GM18519 (cell line): ENCODE results near the gene SLC24A3.

Experiments
- ATAC-seq: cut with Tn5 transposase; IDR thresholded peaks from one replicate; pipeline ENCODE4 v1.9.1; 2021; ENCODE audit warnings: mild to moderate bottlenecking, moderate library complexity; ENCODE audit not compliant: unreplicated experiment, low FRiP score

The SLC24A3 gene

DNA sequence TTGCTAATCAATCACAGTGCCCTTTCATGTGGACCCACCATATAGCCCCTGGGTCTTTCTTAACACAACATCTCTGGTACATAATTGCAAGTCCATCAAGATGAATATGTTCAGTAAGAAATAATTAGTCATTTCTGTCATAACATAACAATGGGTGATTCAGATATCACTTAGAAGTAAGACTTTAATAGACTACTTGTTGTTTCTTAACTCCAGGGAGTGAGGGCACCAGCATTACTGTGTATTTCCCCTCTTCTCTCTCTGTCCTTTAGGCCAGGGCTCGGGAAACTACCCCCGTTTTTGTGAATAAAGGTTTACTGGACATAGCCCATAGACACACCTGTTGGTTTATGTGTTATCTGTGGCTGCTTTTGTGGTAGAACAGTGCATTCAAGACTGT lies 123.5 kb downstream of the SLC24A3 start:
- ATAC-seq, result no peak

DNA sequence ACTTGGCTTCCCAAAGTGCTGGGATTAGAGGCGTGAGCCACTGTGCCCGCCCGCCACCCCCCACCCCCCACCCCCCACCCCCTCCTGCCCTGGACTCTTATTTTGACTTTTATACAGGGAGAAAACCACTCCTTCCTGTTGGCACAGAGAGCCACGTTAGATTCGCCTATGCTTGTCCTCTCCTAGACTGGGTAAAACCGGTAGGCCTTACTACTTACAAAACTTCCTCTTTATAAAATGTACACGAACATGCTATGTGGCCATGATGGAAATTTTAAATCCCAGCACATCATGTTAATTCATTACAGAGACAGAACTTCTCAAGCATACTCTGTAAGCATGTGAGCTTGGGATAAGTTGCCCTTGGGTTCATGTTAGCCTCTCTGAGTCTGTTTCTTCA lies 124.2 kb downstream of the SLC24A3 start:
- no peak for ATAC-seq

DNA sequence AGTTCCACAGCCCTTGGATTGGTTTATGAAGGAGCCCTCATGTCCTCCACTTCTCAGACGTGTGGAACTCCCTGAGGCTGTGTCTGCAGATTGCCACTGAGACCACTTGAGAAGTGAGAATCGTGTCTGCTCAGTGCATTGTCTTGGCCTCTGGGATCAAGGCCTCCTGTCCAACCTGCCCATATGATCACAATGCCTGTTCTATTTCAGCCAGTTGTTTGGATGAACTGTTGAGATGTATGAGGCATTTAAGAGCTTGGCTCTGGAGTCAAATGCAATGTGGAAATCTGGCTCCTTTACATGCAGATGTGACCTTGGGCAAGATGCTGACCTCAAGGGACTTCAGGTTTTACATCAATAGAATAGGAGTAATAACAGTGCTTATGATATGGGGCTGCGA lies 125.9 kb downstream of the SLC24A3 start:
- no peak for ATAC-seq

DNA sequence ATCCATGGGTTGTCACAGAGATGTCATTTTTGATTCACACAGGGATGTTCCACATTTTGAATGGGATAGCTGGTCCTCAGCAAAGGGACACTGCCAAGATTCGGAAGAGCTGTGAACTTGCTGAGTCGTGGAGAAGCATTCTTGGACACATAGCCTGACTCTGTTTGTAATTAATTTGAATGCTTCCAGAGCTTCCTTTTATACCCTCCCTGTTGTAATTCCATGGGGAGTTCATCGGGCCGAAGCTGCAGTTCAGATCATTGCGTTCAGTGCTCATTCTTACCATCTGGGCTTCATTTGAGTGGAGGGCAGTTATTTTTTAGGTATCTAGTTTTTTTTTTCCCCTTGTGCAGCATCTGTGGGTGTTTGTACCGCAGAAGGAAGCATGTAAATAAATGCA lies 126.5 kb downstream of the SLC24A3 start:
- no peak for ATAC-seq

DNA sequence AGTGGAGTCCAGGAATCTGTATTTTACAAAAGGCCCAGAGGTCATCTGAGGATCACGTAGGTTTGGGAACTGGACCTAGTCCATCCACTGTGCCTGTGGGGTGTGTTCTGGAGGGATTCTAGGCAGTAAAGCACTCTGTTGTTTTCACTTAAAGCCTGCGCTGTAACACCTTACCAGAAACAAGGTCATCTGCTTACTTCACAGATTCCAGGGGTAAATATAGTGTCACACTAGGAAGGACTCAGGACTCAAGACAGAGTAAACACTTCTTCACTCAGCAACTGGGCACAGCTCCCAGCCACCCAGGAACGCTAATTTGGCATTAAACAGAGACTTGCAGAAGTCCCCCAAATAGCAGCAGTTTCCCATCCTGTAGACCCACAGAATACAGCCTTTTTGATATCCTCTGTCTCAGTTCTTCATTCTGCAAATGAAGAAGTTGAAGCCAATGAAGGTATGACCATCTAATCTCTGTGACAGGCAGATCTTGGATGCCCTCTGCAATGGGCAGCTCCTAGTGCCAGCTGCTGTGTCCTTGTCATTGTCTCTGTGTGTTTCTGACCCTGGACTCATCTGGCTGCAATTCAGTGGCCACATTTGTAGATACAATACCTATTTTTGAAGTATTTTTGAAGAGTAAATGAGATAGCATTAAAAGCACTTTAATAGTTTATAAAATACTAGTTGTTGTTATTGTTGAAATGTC lies 129.1 kb downstream of the SLC24A3 start:
- no peak for ATAC-seq

DNA sequence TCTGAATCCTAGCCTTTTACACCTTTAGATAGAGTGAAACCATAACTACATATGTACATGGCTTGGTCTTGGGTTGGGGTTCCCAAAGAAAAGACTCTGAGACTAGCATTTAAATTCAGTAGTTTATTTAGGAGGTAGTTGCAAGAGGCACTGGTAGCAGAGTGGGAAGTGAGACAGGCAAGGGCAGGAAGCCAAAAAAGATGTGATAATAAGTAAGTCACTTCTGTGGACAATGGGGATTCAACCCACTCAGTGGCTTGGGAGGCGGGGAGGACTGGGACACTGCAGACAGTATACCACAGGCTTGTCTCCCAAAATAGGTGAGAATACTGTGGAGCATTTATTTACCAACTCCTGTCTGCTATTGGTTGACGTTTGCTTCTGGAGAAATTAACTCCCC lies 131.9 kb downstream of the SLC24A3 start:
- ATAC-seq, result no peak

DNA sequence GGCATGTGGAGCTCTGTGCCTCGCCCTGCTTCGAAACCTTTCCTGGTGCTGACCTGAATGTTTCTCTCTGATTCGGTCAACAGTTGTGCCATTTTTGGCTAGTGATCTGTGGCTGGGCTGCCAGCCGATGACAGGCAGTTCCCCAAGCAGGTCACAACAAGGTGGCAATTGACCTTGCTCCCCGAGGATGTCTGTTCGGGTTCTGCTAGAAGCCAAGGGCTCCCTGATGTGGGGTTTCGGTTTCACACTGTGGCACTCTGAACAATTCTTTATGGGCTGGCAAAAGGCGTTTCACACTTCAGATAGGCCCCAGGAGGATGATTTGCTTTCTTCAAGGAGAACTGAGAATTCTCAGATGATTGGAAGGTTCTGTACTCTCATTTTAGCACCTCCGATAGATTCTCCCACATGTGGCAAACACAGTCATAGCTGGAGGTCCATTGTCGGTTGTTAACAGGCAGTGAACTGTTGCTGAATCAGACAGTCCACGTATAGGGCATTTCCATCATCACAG lies 135.6 kb downstream of the SLC24A3 start:
- peak; percentile 74 for ATAC-seq

DNA sequence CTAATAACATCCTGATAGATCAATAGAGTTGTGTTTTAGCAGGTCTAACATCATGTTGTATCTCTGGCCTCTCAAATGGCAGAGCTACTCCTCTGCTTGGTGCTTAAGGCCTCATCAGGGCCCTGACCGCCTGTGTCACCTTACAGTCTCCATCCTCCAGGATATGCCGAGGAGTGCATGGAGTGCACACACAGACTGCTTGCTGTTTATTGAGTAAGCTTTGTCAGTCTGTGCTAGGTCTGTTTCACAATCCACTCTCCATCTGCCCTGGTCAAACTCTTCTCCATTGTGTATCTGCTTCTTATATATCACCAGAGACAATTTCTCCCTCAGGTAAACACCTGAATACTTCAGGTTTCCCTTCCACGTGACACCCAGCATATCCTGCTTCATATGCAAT lies 136.1 kb downstream of the SLC24A3 start:
- ATAC-seq, result no peak

DNA sequence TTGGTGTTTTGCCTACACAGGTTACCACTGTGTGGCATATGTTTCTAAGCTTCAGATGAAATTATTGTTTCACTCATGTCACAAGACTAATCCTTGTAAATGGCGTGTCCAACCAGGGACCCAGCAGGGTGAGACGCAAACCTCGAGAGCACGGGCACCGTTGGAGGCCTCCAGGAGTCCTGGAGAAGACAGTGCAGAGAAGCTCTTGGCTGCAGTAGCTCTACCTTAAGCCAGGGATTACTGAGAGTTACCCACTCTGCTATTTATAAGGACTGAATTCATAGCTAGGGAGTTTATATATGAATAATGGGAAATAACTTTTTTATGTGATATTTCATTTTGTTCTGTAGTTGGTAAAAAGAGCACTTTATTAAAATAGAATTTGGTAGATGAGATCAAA lies 137.4 kb downstream of the SLC24A3 start:
- no peak for ATAC-seq

DNA sequence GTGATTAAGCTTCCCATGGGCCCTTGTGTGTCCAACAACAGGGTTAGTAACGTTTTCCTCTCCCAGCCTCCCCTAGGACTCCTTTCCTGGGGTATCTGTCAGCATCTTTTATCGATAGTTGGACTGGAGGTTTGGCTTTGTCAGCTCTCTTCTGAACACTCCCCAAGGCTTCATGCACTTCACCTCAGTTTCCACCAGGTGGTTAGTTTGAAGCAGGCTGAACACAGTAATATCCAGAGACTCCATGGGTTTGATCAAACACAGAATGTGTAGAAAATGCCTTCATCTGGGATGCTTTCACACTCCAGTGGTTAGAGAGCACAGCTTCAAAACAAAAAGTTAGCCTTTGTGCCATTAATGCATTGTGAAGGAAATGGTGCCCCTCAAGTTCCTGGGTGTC lies 139.1 kb downstream of the SLC24A3 start:
- no peak for ATAC-seq

DNA sequence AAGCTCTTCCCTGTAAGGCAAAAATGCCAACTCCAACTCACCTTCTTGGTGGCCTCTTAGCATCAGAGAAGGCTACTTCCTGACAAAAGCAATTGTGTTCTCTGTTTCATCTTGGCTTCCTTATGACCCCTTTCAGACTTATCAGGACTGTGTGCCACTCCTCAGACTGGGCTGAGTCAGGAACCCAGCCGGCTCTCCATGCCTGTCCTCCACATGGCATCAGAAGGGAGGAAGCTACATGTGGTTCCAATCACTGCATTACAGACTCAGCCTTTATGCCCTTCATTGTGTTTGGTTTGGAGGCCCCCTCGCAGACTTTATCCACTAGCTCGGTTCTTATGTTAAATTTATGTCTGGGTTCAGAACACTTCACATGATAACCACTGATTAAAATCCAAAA lies 142.5 kb downstream of the SLC24A3 start:
- ATAC-seq, result no peak

DNA sequence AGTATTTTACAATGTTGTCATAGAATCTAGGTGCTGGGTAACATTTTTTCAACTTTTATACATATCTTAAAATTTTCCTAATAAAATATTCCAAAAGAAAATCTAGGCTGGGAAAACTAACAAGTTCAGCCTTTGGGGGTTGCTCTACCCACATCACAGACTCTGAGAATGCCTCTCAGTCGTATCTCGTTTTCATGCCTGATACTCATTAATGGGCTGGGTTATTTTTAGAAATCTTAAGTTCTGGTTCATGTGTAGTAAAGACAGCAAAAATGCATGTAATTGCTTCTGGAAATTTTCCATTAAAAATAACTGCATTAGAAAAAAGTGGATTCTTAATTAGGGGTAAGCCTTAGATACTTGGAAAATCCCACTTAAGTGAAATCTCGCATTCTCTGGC lies 149.3 kb downstream of the SLC24A3 start:
- ATAC-seq, result no peak

DNA sequence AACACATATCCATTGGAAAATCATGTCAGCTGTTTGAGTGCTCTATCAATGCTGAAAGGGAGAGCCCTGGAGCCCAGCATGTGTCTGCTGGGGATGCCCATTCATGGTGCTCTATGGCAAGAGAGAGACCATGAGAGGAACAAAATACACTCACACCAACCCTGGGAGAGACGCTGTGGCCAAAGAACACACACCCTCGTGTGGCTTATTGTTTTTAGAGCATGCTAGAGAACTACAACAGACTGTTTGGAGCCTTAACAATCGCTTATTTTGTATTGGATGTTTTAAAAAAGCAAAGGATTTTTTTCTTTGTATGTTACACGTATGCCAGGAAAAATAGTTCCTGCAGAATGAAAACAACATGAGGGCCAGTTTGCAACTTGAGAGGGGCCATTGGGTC lies 151.0 kb downstream of the SLC24A3 start:
- ATAC-seq, result no peak

DNA sequence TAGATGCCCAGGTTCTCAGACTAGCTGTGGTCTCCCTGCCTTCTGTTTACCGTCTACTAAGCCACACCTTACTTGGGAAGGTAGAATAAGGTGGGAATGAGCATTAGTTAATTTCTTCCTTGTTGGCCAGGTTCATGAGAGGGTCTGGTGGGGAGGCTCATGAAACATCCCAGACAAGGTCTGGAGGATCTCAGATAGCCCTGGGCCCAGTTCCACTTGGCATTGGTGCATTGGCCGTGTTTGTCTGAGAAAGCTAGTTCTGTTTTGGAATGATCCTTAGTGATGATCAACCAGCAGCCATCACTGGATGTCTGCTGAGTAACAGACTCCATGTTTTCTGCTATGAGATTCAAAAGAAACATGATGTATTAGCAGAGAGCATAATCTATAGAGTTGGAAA lies 155.1 kb downstream of the SLC24A3 start:
- ATAC-seq, result no peak

DNA sequence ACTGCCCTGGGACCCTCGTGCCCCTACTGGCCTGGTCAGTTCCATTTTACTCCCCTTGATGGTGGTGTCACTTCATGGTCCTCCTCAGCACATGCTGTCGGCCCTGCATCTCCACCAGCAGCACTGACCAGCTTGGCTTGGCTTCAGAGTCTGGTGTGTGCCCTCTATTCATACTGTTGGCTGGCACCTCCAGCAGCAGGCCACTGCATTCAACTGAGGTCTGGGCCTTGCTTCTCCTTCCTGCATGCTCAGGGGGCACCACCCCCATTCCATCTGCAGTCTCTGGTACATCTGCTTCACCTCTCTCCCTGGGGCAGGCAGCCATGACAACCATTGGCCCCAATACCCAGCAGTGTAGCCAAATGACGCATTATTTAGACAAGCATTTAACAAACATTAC lies 155.9 kb downstream of the SLC24A3 start:
- no peak for ATAC-seq

DNA sequence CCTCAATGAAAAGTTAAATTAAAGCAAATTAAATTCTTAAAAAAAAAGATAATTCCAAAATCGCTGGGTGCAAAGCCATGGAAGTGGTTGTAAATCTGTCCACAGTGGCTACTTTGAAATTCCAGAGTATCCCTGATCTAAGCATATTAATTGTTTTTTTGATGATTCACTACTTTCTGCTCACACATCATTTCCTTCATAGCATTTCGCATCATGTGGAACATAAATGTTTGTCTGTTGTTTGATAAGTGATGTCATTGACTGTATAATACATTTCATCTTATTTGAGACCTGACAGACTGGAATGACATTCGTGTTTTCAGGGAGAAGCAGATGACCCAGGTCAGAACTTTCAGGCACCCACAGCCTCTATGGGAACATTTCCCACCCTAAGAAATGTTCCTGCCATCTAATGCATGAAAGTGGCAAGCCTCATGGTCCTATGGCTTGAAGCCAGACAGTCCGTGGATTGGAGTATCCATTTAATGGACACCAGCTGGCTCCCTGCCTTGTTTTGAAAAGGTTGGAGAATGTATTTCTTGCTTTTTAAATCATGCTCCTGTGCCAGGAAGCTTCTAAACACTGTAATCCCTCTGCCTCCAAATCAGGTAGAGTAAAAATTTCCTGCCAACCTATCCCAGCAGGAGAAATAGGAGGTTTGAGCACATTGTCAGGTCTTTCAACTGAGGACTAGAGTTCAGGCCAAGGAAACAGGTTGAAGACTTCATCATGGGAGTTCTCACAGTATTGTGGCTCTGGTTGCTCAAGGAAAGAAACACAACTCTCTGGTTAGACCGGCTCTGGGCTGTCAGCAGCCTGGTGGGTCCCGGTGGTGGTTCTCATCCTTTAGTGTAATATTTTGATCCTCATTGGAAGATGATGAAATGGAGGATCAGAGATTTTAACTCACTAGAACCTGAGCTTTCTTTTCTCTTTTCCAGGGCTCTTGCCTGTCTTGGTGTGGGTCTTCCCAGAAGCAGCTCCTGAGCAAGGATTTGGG lies 157.9 kb downstream of the SLC24A3 start:
- ATAC-seq, result no peak

DNA sequence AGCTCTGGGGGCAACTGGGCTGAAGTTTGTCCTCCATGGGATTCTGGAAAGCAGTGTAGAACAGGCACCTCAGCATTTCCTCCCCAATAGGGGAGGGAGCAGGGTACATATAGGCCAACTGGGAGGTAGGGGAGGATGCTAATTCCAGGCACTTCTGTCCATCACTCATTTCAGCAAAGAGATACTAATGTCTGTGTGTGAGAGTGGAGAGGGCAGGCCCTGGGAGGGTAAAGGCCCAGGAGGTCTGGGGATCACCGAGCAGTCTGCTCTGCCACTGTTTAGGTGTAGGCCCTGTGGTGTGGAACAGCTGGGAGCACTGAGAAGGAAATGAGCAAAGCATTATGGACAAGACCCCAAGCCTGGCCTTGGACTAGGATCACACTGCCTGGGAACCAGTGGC lies 158.7 kb downstream of the SLC24A3 start:
- no peak for ATAC-seq

DNA sequence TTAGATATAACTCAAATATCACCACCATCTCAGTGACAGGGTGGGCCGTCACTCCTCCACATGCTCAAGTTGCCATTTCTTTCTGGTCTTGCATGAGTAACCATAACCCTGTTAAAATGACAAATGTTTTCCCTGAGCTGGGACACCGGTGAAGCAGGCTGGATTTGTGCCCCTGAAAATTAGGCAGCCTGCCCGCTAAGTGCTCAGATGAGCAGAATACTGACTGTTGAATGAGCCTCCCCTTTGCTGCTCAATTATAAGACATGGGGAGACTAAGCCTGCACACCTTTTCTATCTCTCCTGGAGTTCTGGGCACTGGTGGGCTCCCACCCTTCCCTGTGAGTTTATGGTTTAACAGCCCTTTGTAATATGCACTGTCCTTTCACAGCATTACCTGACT lies 161.8 kb downstream of the SLC24A3 start:
- ATAC-seq, result no peak

DNA sequence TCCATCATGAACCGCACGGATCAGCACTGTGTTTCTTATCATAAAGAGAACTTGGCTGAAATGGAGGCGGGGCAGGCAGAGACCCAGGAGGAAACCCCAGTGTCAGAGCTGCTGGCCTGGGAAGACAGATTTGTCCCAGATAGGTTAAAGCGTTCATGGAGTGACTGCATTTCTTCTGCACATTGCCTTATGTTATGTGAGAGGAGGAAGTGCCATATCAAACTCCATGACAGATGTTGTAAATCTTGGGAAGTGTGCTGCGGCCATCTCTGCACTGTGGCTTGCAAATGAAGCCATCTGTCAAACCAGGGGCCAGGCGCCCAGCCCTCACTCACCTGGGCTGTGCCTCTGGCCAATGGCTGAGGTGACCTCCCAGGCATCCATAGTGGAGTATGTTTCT lies 163.0 kb downstream of the SLC24A3 start:
- ATAC-seq, result no peak

DNA sequence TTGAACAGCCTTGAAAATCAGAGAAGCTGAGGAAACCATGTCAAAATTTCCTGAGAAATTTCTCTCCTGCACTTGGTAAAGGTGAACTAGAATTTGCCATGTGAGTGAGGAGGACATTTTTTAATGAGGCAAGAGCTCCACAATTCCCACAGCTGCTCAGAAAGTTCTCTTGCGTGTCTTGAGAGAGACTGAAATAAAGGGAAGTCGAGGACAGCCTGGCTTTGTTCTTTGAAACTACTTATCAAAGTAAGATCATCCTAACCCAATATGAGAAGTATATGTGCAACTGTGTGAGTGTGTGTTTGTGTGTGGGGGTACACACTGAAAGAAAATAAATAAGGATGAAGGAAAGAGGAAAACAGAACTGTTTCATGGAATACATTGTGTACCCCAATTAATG lies 163.4 kb downstream of the SLC24A3 start:
- ATAC-seq, result no peak

DNA sequence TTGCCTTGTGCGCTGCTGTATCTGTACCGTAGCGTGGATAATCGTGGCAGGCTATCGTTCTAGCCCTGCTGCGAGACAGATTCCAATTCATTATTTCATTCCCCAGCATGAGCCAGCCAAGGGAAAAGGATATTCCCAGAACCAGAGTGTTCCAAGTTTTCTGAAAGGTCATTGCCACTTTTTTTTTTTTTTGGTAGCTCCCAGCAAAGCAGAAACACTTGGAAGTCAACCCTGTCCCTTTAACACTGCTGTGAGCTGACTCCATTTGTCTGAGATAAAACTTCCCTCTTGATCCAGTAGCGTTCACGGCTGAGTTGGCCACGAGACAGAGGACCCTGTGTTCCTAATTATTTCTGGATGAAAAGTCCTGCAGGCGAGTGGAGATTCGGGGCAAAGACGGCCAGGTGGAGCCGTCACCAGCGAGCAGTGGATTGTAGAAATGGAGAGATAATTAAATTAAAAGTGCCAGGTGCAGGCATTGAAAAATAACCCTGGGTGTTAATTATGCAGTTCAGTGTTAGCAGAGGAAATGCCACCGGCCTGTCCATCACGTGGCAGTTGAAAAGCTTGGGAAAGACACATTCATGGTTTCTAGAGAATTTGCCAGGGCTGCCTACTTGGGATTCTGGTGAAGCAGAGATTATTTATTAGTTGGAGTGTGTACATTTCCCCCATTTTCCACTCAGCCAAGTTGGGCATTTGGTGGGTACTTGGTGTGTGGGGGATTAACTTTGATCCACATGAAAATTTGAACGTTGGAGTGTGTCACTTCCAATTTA lies 164.2 kb downstream of the SLC24A3 start:
- ATAC-seq, result no peak
